Measurements from ENCODE around the gene CRADD. TPM values are rescaled to one million over a fixed set of nuclear protein-coding genes. Genes with fewer than 3 reads are reported as not detected.

CRADD gene
- total RNA-seq, 4 donors from 2014 or later = 43.7 to 76.1 (median 51.0) TPM

- no peaks in the 10 kb centered on the region for H3K27me3 ChIP-seq
- WGBS, 2 donors = 95 to 98% methylated on average over 7 of the region's 7 CpGs
- no peak overlapping the region for H3K4me3 ChIP-seq (replicated peaks in 1 of 3)
- H3K27ac ChIP-seq = no peak overlapping the region
- no peaks in the 10 kb centered on the region for H3K9me3 ChIP-seq
- H3K36me3 ChIP-seq = no peaks in the 10 kb centered on the region
- TF ChIP-seq POLR2A (IDR thresholded peaks at IDR 0.05) = no peak
- TF ChIP-seq, protein P1, sequence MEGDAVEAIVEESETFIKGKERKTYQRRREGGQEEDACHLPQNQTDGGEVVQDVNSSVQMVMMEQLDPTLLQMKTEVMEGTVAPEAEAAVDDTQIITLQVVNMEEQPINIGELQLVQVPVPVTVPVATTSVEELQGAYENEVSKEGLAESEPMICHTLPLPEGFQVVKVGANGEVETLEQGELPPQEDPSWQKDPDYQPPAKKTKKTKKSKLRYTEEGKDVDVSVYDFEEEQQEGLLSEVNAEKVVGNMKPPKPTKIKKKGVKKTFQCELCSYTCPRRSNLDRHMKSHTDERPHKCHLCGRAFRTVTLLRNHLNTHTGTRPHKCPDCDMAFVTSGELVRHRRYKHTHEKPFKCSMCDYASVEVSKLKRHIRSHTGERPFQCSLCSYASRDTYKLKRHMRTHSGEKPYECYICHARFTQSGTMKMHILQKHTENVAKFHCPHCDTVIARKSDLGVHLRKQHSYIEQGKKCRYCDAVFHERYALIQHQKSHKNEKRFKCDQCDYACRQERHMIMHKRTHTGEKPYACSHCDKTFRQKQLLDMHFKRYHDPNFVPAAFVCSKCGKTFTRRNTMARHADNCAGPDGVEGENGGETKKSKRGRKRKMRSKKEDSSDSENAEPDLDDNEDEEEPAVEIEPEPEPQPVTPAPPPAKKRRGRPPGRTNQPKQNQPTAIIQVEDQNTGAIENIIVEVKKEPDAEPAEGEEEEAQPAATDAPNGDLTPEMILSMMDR (IDR thresholded peaks at IDR 0.05) = no peak
- DNase-seq = no peak
- intact Hi-C loops (cut with DNase I) = no loop called here
- H3K4me1 ChIP-seq = peaks cover 0 to 16% of the 10 kb centered on the region in 2 donors
Observed at GRCh38 chr12:93847517-93848474, 170.6 kb downstream of the CRADD start.

DNA sequence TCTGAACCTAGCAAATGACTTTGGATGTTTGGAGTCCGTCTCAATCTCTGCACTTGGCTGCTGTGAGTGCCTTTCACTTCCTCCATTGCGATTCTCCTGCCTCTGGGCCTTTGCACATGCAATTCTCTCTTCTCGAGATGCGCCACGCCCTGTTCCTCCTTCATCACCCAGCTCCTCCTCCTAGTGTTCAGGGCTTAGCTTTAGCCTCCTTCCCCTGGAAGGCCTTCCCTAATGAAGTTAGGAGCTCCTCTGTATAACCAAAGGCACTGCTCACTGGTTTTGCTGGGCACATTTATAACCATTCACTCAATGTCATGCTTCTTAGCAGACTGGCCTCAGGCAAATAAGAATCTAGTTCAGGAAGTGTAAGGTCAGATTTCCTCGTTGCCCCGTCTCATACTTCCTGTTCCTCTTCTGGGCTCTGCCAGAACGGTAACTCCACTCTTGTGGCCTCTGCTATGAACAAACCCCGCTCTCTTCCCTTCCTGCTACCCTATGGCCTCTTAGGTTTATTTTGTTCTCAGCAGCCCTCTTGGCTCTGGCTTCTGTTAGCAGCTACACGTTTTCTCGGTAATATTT lies 171.4 kb downstream of the CRADD start:
- H3K4me3 ChIP-seq (replicated peaks in 1 of 3) = no peak overlapping the region
- H3K27me3 ChIP-seq = no peaks in the 10 kb centered on the region
- no peak overlapping the region for H3K27ac ChIP-seq
- 85 to 87% methylated on average over 11 of the region's 11 CpGs for WGBS, 2 donors
- intact Hi-C loops (cut with DNase I) = no loop called here
- H3K4me1 ChIP-seq = peaks cover 0 to 16% of the 10 kb centered on the region in 2 donors
- DNase-seq = no peak
- TF ChIP-seq, protein P1 (IDR thresholded peaks at IDR 0.05) = no peak
- TF ChIP-seq POLR2A (IDR thresholded peaks at IDR 0.05) = no peak
- H3K9me3 ChIP-seq = no peaks in the 10 kb centered on the region
- H3K36me3 ChIP-seq = no peaks in the 10 kb centered on the region

- TF ChIP-seq POLR2A (IDR thresholded peaks at IDR 0.05) = no peak
- TF ChIP-seq, protein P1 (IDR thresholded peaks at IDR 0.05) = no peak
- H3K27me3 ChIP-seq = no peaks in the 10 kb centered on the region
- no peaks in the 10 kb centered on the region for H3K36me3 ChIP-seq
- DNase-seq = no peak
- H3K27ac ChIP-seq = no peak overlapping the region
- WGBS, 2 donors = 90 to 96% methylated on average over 4 to 15 of the region's 15 CpGs
- no peaks in the 10 kb centered on the region for H3K9me3 ChIP-seq
- peaks cover 0 to 16% of the 10 kb centered on the region in 2 donors for H3K4me1 ChIP-seq
- H3K4me3 ChIP-seq (replicated peaks in 1 of 3) = no peak overlapping the region
- intact Hi-C loops (cut with DNase I) = no loop called here
Observed at GRCh38 chr12:93849946-93850345, 172.8 kb downstream of the CRADD start.

DNA sequence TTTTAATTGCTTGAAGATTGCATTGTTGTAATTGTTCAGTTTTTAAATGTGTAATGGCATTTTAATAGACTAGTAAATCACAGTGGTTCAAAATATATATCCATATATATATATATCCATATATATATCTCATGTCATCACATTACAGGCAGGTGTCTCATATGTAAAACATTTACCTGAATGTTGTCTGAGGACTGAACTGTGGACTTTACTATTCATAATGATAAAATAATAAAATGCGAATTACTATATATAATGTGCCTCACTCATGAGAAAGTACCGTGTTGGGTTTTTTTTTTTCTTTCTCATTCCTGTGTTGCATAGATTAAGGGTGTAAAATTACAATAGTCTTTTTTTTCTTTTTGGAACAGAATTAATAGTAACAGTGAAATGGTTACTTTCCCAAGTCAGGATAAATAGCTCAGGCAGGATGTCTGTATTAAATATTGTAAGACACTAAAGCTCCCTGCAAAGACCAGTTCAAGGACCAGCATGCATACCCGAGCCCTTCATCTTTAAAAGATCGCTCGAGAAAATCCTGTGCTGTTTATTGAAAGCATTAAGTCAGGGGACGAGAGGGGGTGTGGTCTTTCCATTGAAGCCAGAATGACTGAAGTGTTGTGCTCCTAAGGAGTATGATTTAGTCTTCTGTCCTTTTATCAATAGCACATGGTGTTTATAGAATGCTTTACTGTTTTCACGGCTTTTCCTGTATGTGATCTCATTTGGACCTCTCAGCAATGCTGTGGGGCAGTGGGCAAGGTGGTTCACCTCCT lies 173.5 kb downstream of the CRADD start:
- WGBS, 2 donors = 92 to 96% methylated on average over 7 of the region's 7 CpGs
- Histone ChIP-seq H3K4me3 (replicated peaks in 1 of 3) (no peak overlapping the region), H3K27ac (no peak overlapping the region), H3K9me3 (no peaks in the 10 kb centered on the region), H3K4me1 (peaks cover 0 to 16% of the 10 kb centered on the region in 2 donors), H3K27me3 (no peaks in the 10 kb centered on the region), H3K36me3 (no peaks in the 10 kb centered on the region)
- no peak for DNase-seq
- intact Hi-C loops (cut with DNase I) = no loop called here
- TF ChIP-seq, protein P1 (IDR thresholded peaks at IDR 0.05) = no peak
- TF ChIP-seq POLR2A (IDR thresholded peaks at IDR 0.05) = no peak

Measured in thyroid gland (tissue), 4 donors.